Fibroblast of mammary gland (primary cell): ENCODE data around the gene MPIG6B.

Experiments used
- DNase-seq: peaks from one replicate; pipeline ENCODE4 v3.0.0-alpha.2; 2010; ENCODE audit warnings: low read depth
- H3K4me3 ChIP-seq: 2 replicates; pipeline ENCODE4 v1.5.1; 2011; ENCODE audit warnings: low read depth, mild to moderate bottlenecking, low read length, moderate library complexity; ENCODE audit not compliant: control insufficient read depth
- TF ChIP-seq, protein P1 (sequence below): conservative IDR thresholded peaks from 2 replicates; pipeline ENCODE4 v1.5.1; 2011; ENCODE audit warnings: low read depth, low read length, inconsistent platforms; ENCODE audit not compliant: control insufficient read depth, insufficient read depth

Gene MPIG6B

DNA sequence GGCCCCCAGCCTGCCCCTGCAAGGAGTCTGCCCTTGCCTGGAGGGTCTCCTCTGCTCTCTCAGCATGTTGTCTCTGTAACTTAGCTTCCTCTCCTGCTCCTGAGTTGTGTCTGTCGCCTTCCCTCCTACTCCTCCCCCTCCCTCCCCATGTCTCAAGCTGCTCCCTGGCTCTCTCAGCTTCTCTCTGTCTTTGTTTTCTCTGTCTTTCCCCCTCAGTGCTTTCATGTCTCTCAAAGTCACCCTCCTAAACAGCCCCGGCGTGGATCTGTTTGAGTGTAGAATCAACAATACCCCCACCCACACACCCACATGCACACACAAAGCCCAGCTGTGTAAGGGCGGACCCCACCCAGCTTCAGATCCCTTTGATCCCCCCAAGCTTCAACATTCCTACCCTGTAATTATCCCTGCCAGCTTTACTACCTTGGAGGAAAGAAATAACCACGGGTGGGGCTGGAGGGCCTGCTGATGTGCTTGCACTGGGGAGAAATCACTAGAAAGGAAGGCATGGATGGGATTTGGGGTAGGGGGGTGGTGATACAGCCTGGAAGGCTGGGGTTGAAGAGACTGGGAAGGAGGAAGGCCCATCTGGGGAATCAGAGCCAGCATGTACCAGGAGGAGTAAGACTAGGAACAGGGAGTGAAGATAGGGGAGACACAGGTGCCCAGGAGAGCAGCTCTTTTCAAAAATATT lies 9.0 kb upstream of the MPIG6B start:
- TF ChIP-seq, protein P1, sequence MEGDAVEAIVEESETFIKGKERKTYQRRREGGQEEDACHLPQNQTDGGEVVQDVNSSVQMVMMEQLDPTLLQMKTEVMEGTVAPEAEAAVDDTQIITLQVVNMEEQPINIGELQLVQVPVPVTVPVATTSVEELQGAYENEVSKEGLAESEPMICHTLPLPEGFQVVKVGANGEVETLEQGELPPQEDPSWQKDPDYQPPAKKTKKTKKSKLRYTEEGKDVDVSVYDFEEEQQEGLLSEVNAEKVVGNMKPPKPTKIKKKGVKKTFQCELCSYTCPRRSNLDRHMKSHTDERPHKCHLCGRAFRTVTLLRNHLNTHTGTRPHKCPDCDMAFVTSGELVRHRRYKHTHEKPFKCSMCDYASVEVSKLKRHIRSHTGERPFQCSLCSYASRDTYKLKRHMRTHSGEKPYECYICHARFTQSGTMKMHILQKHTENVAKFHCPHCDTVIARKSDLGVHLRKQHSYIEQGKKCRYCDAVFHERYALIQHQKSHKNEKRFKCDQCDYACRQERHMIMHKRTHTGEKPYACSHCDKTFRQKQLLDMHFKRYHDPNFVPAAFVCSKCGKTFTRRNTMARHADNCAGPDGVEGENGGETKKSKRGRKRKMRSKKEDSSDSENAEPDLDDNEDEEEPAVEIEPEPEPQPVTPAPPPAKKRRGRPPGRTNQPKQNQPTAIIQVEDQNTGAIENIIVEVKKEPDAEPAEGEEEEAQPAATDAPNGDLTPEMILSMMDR, result no peak
- no peak for DNase-seq
- no peak overlapping the region for H3K4me3 ChIP-seq

DNA sequence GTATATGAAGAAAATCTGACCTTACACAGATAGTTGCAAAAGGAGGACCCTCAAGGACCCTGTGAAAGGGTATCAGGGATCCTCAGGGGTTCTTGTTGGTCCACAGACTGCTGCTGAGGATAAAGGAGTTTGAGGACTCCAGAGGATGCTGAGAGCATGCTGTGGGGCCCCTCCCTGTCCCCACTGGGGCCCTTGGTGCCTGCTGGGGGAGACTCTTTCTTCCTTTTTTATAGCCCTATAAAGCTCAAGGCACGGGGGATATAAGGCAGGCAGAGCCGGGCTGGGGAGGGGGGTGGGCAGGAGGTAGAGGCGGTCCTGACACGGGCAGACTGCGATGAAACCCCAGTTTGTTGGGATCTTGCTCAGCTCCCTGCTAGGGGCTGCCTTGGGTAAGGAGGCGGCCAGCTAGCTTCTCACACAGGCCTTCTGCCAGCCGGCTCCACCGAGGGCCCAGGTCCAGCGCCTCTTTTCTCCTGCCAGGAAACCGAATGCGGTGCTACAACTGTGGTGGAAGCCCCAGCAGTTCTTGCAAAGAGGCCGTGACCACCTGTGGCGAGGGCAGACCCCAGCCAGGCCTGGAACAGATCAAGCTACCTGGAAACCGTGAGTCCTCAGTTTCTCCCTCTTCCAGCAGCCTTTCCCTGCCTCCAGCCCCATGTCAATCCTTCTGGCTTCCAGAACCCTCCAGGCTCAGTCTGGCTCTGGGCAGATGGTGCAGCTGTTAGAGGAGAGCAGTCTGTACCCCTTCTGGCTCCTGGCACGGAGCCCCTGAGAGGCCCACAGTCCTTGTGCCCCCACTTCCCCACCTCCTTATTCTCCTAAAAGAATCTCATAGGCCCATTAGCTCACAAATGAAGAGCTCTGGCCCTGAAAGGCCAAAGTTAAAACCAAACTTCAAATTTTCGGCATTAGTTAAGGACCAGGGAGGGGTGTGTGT lies 7.9 kb upstream of the MPIG6B start, which contains the start of gene LY6G6D:
TSS of gene LY6G6D (plus strand) at position 327 of the 937 bp plus-strand sequence. CDS start at position 335, 8 bp downstream.
- TF ChIP-seq, protein P1, result no peak
- DNase-seq, result no peak
- H3K4me3 ChIP-seq, result no peak within 1 kb of the TSS

DNA sequence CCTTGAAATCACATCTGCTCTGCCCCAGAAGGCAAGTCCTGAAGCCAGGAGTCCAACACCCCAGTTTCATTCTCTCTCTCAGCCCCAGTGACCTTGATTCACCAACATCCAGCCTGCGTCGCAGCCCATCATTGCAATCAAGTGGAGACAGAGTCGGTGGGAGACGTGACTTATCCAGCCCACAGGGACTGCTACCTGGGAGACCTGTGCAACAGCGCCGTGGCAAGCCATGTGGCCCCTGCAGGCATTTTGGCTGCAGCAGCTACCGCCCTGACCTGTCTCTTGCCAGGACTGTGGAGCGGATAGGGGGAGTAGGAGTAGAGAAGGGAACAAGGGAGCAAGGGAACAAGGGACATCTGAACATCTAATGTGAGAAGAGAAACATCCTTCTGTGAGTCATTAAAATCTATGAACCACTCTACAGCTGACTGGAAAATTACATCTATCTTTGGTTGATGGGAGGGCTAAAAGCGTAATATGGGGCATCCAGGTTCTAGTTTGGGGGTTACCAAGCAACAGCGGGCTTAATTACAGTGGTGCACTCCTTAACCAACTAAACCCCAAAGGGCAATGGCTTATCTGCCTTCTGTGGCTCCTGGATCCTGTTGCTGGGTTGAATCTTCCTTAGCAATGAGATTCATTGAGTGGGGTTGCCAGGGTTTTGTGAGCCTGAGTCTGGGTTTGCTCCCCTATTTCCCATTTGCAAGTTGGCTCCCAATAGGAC lies 5.5 kb upstream of the MPIG6B start:
- H3K4me3 ChIP-seq, result no peak overlapping the region
- no peak for DNase-seq
- TF ChIP-seq, protein P1, result no peak

DNA sequence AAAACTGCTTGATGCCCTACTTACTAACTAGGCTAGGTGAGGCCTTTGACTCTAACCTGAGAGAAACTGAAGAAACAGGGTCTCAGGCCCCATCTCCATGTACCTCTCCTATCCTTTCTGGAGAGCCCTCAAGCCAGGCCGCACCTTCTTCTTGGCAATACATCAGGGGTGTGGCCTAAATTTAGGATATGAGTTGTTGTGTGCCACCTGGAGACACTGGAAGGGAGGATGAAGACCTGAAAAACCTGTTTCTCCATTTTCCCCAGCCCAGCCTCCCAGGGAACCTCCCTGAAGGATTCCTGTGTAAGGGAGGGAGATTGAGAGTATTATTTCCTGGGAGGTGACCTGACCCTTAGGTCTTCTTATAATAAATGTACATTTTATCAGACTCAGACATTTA lies 4.9 kb upstream of the MPIG6B start:
- TF ChIP-seq, protein P1, result no peak
- no peak for DNase-seq
- no peak overlapping the region for H3K4me3 ChIP-seq

- no peak for DNase-seq
- TF ChIP-seq, protein P1, result no peak
- no peak overlapping the region for H3K4me3 ChIP-seq
These were observed 4.2 kb upstream of the MPIG6B start for GRCh38 chr6:31719001-31719400.

GRCh38 chr6:31720196-31720770 lies 2.9 kb upstream of the MPIG6B start:
- no peak overlapping the region for H3K4me3 ChIP-seq
- TF ChIP-seq, protein P1, result no peak

More at GRCh38 chr6:31720196-31720770, 2.9 kb upstream of the MPIG6B start:
- no peak for DNase-seq
